ENCODE measurements around the gene GGT5.
"Not testable (repeated sequence)": the region's sequence is repeated elsewhere in the genome, so short reads cannot be mapped to it uniquely, and the experiment has no call there.

The GGT5 gene

DNA sequence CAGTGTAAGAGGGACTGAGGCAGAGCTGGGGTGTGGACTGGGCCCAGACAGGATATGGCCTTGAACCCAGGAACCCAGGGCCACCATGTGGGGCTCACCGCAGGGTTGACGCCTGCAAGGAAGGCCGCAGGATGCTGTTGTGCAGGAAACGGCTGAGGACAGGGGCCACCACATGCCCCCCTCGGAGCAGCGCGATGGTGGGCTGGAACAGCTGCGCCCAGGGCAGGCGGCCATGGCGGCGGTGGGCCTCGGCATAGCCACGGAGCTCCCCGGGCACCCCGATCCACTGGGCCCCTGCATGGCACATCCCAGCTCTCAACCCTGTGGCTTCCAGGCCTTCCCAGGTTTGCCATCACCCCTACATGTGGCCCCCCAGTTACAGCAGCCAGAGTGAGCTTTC lies 12.2 kb downstream of the GGT5 start:
- DNase-seq (ENCODE audit: low read depth in 2 of 2) = no peak

DNA sequence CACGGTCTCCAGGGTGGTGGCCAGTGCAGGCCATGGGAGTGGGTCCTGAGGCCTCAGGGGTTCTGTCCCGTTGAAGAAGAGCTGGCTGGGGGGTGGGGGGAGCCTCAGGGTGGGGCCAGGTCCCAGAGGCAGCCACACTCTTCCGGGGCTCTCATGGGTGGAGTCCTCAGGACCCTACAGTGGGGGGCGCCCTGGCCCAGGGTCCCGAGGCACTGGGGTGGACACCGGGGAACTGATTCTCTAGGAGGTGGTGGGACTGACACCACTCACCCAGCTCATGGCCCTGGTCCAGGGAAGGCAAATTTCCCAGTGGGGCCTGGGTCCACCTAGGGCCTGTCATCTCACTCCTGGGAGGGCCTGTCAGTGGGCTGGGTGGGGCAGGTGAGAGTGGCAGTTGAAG lies 12.8 kb downstream of the GGT5 start:
- no peak for DNase-seq (ENCODE audit: low read depth in 2 of 2)

DNA sequence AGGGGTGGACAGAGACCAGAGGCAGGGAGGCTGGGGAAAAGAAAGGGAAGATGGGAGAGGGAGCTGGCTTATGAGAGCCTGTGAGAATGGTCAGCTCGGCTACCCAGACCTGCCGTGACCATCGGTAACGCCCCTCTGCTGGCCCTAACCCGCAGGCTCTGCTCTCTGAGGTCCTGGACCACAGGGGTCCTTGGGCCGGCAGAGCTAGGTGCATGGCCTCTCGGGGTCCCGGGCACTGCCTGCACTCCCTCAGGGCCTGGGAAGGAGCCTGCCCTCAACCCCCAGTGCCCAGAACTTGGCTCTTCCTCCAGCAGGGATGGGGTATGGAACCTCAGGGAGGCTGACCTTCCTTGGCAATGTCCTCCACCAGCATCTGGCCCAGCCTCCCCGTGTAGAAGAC lies 13.2 kb downstream of the GGT5 start:
- no peak for DNase-seq (ENCODE audit: low read depth in 2 of 2)

DNA sequence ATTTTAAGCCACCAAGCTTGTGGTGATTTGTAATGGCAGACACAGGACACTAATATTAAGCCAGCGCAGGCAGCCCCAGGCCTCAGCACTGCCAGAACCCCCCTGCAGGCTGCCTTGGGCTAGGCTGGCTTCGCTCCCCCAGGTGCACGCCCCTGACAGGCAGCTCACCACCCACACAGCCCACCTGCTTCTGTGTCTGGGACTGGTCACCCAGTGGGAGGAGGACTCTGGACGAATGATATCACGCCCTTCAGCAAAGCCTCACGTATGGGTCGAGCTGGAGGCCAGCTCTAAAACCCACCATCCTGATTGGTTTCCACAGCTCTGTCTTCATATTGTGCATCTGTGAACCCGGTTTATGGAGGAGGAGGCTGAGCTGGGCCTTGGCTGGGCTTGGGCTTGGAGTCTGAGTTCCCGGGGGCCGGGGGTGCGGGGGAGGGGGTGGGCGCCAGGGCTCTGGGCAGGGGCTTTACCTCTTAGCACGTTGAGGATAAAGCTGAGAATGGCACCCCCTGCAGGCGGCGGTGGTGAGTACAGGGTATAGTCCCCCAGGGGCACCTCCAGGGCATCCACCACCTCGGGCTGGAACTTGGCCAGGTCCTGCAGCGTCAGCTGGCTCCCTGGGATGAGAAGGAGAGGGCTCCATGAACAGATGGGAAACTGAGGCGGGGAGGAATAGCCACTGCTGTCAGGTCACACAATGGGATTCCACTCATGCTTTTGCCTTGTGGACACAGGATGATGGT lies 13.8 kb downstream of the GGT5 start:
- DNase-seq (ENCODE audit: low read depth in 2 of 2) = peak; percentile 23 to 57

DNA sequence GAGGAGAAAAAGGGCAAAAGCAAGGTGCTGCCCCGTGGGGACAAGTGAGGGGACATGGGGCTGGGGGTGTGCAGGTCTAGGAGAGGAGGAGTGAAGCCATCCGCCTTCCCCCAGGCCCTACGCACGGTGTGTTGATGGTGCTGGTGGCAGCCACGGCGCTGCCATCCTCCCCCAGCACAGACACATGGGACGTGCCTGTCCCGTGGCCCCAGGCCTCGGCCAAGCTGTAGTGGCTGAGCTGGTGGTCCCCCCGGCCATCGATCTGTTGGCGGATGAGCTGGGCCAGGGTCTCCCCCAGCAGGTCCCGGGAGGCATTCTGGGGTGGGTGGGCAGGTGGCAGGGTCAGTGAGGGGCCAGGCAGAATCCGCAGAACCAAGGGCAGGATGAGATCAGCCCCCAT lies 18.9 kb downstream of the GGT5 start:
- DNase-seq (ENCODE audit: low read depth in 2 of 2) = no peak

DNA sequence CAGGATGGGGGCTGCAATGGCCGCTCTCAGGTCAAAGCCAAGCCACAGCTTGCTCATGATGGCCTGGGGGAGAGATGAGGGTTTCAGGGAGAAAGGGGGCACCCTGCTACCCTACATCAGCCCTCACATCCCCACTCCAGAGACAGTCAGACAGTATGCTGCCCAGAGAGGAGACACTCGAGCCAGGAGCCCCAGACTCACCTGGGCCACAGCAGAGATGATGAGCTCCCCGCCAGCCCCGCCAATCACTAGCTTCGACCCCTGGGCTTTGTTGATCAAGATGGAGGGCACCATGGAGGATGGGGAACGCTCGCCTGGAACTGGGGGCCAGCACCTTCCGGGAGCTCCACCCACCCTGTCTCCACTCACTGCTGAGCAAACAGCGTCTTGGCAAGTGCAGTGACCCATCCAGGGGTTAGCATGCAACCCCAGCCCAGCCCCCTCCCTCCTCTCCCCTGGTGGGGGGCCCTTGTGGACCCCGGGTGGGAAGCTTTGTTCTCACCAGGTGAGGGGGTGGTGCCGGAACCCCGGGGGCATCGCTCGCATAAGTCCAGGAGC lies 19.8 kb downstream of the GGT5 start:
- DNase-seq (ENCODE audit: low read depth in 2 of 2) = no peak

DNA sequence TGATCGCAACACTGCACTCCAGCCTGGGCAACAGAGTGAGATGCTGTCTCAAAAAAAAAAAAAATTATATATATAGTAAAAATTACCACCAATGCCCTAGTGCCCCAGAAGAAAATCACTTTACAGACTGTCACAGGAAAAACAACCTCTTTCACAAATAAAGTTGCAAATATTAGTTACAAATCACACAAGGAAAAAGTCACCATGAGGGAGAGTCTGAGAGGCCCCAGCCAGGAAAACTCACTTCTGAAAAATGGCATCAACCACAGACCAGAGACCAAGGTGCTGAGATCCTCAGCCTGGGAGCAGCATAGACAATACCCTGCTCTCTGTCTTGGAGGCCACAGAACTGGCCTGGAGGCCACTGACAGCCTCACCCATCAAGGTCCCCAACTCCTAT lies 20.4 kb downstream of the GGT5 start:
- no peak for DNase-seq (ENCODE audit: low read depth in 2 of 2)

DNA sequence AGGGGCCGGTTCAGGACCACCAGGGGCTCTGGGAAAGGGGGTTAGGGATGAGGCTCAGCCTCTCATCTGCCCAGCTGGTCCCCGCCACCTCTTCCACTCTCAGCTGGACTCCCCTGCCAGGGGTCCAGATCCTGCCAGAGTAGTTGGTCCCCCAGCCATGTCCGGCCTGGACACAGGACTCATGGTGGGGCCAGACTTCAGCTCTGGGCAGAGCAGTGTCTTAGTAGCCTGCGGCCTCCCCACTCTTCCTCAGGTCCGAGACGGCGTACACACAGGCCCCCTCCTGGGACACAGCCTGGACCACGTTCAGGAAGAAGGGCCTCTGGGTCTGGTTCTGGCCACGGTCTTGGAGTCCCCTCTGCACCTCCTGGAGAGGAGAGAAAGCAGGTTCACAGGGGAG lies 25.1 kb downstream of the GGT5 start:
- DNase-seq (ENCODE audit: low read depth in 2 of 2) = no peak

DNA sequence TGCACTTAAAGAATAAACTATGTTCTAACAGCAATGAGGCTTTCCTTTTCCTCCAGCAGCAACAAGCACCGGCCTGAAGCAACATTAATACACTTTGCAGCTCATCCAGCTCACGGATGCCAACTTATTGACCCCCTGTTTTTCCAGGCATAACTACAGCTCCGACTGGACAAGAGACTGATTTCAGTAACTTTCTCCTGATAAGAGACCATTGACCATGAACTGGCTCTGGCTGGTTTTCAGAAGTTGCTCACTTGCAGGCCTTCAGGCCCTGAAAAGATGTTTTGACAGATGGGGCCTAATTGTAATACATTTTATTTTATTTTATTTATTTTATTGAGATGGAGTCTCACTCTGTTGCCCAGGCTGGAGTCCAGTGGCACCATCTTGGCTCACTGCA lies 27.5 kb downstream of the GGT5 start:
- DNase-seq (ENCODE audit: low read depth in 2 of 2) = no peak

DNA sequence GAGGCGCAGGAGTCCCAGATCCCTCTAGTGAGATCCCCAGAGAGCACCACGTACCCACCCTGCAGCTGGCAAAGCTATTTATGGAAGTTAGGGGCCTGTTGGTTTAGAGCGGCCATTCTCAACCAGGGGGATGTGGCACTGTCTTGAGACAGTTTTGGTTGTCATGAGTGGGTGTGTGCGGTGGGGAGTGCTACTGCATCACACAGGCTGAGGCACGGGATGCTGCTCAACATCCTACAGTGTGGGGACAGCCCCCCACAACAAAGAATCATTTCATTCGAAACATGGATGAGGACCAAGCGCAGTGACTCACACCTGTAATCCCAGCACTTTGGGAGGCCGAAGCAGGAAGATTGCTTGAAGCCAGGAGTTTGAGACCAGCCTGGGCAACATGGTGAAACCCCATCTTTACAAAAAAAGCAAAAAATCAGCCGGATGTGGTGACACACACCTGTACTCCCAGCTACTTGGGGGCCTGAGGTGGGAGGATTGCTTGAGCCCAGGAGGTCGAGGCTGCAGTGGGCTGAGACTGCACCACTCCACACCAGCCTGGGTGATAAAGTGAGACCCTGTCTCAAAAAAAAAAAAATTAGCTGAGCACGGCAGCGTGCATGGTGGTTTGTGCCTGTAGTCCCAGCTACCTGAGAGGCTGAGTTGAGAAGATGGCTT lies 28.2 kb downstream of the GGT5 start:
- DNase-seq (ENCODE audit: low read depth in 2 of 2) = no peak

DNA sequence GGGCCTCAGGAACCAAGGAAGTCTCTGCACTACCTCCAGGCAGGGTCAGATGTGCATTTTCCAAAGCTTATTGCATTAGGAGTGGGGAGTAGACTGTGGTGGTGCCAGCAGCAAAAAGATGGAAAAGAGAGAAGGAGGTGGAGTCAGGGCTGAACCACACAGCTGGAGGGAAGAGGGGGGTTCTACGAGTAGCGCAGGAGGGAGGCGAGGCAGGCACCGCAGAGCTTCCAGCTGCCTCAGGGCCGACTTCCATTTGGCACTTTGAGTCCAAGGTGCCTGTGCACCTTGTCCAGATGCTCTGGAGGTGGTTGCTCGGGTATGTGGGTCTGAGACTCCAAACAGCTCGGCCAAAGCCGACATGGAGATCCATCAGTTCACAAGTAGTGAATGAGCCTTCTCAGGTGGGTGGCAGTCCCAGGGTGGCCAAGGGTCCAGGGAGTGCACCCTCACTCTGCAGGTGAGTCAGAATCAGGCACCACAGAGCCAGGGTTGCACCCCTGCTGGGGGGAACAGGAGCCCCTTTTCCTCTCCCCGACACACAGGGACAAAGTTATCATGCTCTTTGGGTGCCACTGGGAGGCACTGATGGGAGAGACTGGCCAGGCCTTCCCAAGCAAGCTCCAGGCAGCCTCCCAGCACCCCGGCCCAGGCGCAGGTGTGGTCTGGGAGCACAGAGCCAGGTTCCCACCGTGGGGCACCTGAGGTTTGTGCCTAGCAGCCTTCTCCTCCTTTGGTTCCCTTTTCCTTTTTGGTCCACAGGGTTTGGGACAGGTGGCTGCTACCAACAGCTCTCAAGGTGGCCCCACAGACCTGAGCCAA lies 30.2 kb downstream of the GGT5 start:
- DNase-seq (ENCODE audit: low read depth in 2 of 2) = no peak

DNA sequence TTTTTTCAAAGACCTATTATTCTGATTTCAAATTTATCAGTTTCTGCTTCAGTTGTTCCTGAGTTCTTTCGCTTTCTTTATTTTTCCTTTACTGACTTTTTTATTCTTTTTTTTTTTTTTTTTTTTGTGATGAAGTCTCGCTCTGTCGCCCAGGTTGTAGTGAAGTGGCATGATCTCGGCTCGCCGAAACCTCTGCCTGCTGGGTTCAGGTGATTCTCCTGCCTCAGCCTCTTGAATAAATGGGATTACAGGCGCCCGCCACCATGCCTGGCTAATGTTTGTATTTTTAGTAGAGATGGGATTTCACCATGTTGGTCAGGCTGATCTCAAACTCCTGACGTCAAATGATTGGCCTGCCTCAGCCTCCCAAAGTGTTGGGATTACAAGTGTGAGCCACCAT lies 31.8 kb downstream of the GGT5 start:
- DNase-seq (ENCODE audit: low read depth in 2 of 2) = not testable (repeated sequence)

DNA sequence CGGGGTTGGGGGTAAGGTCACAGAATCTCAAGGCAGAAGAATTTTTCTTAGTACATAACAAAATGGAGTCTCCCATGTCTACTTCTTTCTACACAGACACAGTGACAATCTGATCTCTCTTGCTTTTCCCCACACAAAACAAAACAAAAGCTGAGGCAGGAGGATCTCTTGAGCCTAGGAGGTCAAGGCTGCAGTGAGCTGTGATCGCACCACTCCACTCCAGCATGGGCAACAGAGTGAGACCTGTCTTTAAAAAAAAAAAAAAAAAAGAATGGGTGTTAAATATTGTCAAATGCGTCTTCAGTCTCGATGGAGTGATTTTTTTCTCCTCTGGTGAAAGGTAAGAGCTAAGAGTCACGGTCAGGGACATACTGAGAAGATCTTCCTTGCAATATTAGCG lies 33.2 kb downstream of the GGT5 start:
- not testable (repeated sequence) for DNase-seq (ENCODE audit: low read depth in 2 of 2)

DNA sequence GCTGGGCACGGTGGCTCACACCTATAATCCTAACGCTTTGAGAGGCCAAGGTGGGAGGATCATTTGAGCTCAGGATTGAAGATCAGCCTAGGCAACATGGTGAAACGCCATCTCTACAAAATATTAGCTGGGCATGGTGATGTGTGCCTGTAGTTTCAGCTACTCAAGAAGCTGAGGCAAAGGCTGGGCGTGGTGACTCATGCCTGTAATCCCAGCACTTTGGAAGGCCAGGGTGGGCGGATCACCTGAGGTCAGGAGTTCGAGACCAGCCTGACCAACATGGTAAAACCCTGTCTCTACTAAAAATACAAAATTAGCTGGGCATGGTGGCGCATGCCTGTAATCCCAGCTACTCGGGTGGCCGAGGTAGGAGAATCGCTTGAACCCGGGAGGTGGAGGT lies 34.5 kb downstream of the GGT5 start:
- DNase-seq (ENCODE audit: low read depth in 2 of 2) = not testable (repeated sequence)

DNA sequence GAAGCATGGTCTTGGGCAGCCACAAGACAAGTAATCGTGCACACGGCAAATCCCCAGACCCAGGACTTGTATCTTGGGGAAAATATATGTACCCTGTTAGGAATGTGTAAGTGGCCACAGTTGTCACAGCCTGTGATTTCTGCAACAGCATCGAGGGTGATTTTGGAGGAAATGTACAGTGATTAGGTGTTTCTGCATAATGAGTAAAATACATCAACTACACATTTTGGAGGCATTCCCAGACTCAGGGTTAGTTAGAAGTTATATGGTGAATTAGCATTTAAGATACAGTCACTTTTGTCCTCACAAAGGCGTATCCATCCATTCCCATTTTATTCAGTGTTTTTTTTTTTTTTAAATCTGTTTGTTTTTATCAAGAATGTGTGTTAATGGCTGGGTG lies 35.2 kb downstream of the GGT5 start:
- no peak for DNase-seq (ENCODE audit: low read depth in 2 of 2)

DNA sequence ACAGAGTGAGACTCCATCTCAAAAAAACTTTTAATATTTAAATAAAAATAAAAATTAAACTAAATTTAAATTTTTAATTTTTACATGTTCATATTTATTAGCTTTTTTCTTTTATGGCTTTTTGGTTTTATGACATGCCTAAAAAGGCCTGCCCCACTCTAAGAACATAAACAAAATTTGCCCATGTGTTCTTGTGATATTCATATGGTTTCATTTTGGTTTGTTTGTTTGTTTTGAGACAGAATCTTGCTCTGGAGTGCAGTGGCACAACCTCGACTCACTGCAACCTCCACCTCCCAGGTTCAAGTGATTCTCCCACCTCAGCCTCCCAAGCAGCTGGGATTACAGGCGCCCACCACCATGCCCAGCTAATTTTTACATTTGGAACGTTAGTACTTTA lies 35.9 kb downstream of the GGT5 start:
- DNase-seq (ENCODE audit: low read depth in 2 of 2) = no peak

DNA sequence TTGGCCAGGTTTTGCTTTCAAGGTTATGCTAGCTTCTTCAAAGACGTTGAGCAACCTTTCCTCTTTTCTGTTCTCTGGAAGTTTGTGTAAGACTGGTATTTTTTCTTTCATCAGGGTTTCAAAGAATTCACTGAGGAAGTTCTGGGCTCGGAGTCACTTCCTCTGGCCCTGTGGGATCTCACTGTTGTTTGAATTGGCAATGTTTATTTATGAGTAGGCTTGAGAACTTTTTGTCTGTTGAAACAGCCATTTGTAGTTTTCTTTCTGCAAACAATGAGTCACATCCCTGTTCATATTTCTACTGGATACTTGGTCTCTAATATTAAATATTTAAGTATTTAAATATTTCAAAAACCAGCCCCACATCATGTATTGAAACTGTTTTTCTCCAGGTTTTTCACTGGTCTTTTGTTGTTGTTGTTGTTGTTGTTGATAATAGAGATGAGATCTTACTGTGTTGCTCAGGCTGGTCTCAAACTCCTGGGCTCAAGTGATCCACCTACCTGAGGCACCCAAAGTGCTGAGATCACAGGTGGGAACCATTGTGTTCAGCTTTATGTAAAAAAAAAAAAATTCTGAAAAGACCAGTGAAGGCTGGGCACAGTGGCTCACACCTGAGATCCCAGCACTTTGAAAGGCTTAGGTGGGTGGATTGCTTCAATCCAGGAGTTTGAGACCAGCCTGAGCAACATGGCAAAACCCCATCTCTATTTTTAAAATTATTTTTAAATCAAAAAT lies 36.7 kb downstream of the GGT5 start:
- DNase-seq (ENCODE audit: low read depth in 2 of 2) = no peak

DNA sequence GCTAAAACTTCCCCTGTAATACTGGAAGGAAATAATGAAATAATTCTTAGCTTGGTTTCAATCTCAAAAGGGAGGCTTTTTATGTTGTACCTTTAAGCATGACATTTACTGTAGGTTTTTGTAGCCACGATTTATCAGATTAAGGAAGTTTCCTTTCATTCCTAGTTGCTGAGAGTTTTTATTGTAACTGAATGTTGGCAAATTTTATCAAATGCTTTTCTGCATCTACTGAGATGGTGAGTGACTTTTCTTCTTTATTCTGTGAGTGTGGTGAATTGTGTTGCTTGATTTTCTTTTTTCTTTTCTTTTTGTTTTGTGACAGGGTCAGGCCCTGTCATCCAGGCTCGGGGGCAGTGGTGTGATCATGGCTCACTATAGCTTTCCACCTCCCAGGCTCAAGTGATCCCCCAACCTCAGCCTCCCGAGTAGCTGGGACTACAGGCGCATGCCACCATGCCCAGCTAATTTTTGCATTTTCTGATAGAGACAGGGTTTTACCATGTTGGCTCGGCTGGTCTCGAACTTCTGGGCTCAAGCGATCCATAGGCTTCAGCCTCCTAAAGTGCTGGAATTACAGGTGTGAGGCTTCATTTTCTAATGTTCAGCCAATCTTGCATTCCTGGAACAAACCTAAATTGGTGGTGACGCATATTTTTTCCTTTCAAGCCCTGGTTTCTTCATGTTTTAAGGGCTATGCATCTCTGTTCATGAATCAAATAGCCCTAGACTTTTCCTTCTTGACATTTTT lies 37.4 kb downstream of the GGT5 start:
- DNase-seq (ENCODE audit: low read depth in 2 of 2) = no peak

DNA sequence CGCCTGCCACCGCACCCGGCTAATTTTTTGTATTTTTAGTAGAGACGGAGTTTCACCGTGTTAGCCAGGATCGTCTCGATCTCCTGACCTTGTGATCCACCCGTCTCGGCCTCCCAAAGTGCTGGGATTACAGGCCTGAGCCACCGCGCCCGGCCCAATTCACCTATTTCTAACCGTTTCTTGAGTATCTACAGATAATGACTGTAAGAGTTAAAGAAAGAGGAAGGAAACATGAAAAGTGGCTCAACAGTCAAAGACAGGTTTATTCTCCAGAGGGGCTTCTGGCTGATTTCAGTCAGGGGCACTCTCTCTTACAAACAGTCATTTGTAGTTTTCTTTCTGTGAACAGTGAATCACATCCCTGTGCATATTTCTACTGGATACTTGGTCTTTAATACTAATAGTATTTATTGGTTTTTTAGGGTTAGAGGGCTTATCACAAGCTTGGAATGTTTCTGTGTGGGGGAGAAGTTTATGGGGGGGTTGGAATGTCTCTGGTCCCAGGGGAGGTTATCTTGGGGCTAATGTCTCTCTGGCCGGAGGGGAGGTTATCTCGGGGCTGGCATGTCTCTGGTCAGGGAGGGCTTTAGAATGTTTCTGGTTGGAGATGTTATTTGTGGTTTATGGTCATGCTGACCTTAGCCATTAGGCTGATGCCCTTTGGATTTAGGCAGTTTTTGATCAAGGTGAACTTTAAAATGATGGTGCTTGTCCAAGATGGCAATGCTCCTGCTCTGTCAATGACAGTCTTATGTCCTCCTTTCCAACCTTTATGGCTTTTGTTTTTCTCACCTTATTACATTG lies 38.2 kb downstream of the GGT5 start:
- DNase-seq (ENCODE audit: low read depth in 2 of 2) = not testable (repeated sequence)
